HepG2 (cell line): ENCODE measurements around the gene MSMO1. TPM values are rescaled to one million over a fixed set of nuclear protein-coding genes. Genes with fewer than 3 reads are reported as not detected.

ENCODE experiments used
- CCDC6 ChIP-seq: sonication (generic); formaldehyde crosslinking; IDR thresholded peaks from 2 replicates; pipeline ENCODE4 v1.8.1; 2022; ENCODE audit warnings: mild to moderate bottlenecking, missing genetic modification reagents, moderate library complexity
- HES4 ChIP-seq: sonication (generic); formaldehyde crosslinking; IDR thresholded peaks from 2 replicates; pipeline ENCODE4 v1.9.0; 2021; ENCODE audit warnings: mild to moderate bottlenecking, missing genetic modification reagents, borderline replicate concordance
- HOXA3 ChIP-seq: sonication (generic); formaldehyde crosslinking; IDR thresholded peaks from 2 replicates; pipeline ENCODE4 v1.5.0; 2020; ENCODE audit warnings: missing genetic modification reagents
- MTA3 ChIP-seq: sonication (generic); formaldehyde crosslinking; IDR thresholded peaks from 2 replicates; pipeline ENCODE4 v1.4.0; 2020; ENCODE audit warnings: missing genetic modification reagents
- POLR2AphosphoS5 ChIP-seq: IDR thresholded peaks from 2 replicates; pipeline ENCODE4 v1.6.1; 2012; ENCODE audit warnings: low read depth, low read length
- PTBP1 ChIP-seq: fragments of 200-400 bp; formaldehyde crosslinking; IDR thresholded peaks from 2 replicates; pipeline ENCODE4 v1.6.1; 2018; ENCODE audit warnings: low read length, low read depth; ENCODE audit not compliant: poor library complexity, severe bottlenecking
- TBX3 ChIP-seq: fragments of 450-650 bp; IDR thresholded peaks from 2 replicates; pipeline ENCODE4 v1.6.1; 2017; ENCODE audit warnings: antibody characterized with exemption, mild to moderate bottlenecking, inconsistent platforms, borderline replicate concordance
- THAP11 ChIP-seq: IDR thresholded peaks from 2 replicates; pipeline ENCODE4 v1.6.1; 2016; ENCODE audit warnings: missing biosample characterization, missing genetic modification reagents
- ZNF232 ChIP-seq: sonication (generic); formaldehyde crosslinking; IDR thresholded peaks from 2 replicates; pipeline ENCODE4 v1.4.0; 2020; ENCODE audit warnings: missing genetic modification reagents, borderline replicate concordance
- ZNF333 ChIP-seq: sonication (generic); formaldehyde crosslinking; IDR thresholded peaks from 2 replicates; pipeline ENCODE4 v1.4.0; 2020; ENCODE audit warnings: mild to moderate bottlenecking, missing genetic modification reagents, borderline replicate concordance
- ZNF383 ChIP-seq: sonication (generic); formaldehyde crosslinking; IDR thresholded peaks from 2 replicates; pipeline ENCODE4 v1.4.0; 2020; ENCODE audit warnings: missing genetic modification reagents, mild to moderate bottlenecking, borderline replicate concordance
- ZNF550 ChIP-seq: sonication (generic); formaldehyde crosslinking; IDR thresholded peaks from 2 replicates; pipeline ENCODE4 v1.4.0; 2020; ENCODE audit warnings: mild to moderate bottlenecking, missing genetic modification reagents, borderline replicate concordance
- ZNF639 ChIP-seq: conservative IDR thresholded peaks from 2 replicates; pipeline ENCODE4 v1.6.1; 2018; ENCODE audit warnings: missing genetic modification reagents
- ZNF839 ChIP-seq: sonication (generic); formaldehyde crosslinking; IDR thresholded peaks from 2 replicates; pipeline ENCODE4 v1.4.0; 2020; ENCODE audit warnings: missing genetic modification reagents, mild to moderate bottlenecking, borderline replicate concordance
- ZNF841 ChIP-seq: sonication (generic); formaldehyde crosslinking; IDR thresholded peaks from 2 replicates; pipeline ENCODE4 v1.8.1; 2023; ENCODE audit warnings: missing genetic modification reagents, borderline replicate concordance
- polyA plus RNA-seq, 8 experiments: library from polyadenylated mRNA; depleted of rRNA in 3 of 8; stranded (reverse) in 7 of 8; unstranded in 1 of 8; fragments of >200 nt; fragmentation: Illumina TruSeq in 4 of 8; extraction: Trizol in 4 of 8; gene quantifications; 2 replicates each; pipeline versions ENCODE4 v1.2.1 to v1.2.3, GENCODE V29; 2011 to 2016; ENCODE audit warnings: low read depth in 4 of 8, missing spikeins in 1 of 8, mixed read lengths in 1 of 8; ENCODE audit not compliant: insufficient read depth in 1 of 8
- total RNA-seq, 5 experiments: library from RNA; depleted of rRNA; stranded (reverse); fragments of >200 nt; fragmentation: Illumina TruSeq; extraction: Trizol; gene quantifications; 2 replicates each; pipeline ENCODE4 v1.2.3, GENCODE V29; 2016; ENCODE audit warnings: low read depth in 1 of 5
- TF ChIP-seq, protein P1 (sequence below): IDR thresholded peaks from 2 replicates; pipeline ENCODE4 v1.6.1; 2016; ENCODE audit warnings: missing genetic modification reagents, missing compliant biosample characterization
- TF ChIP-seq, protein P2 (sequence below): sonication (generic); formaldehyde crosslinking; IDR thresholded peaks from 2 replicates; pipeline ENCODE4 v1.4.0; 2020; ENCODE audit warnings: mild to moderate bottlenecking, low read depth, missing genetic modification reagents
- TF ChIP-seq, protein P3 (sequence below): sonication (generic); formaldehyde crosslinking; IDR thresholded peaks from 2 replicates; pipeline ENCODE4 v1.4.0; 2020; ENCODE audit warnings: missing genetic modification reagents, borderline replicate concordance
- TF ChIP-seq, protein P4 (sequence below): sonication (generic); formaldehyde crosslinking; IDR thresholded peaks from 2 replicates; pipeline ENCODE4 v1.8.0; 2022; ENCODE audit warnings: missing genetic modification reagents, mild to moderate bottlenecking, borderline replicate concordance
- TF ChIP-seq, protein P5 (sequence below): sonication (generic); formaldehyde crosslinking; IDR thresholded peaks from 2 replicates; pipeline ENCODE4 v1.9.0; 2022; ENCODE audit warnings: low read depth, missing genetic modification reagents

The MSMO1 gene
- total and polyA plus RNA-seq, 2 of the 13 experiments (the other 11 are each of a cell fraction or from before 2014, with no cell fraction given): 98.1 to 216 TPM

DNA sequence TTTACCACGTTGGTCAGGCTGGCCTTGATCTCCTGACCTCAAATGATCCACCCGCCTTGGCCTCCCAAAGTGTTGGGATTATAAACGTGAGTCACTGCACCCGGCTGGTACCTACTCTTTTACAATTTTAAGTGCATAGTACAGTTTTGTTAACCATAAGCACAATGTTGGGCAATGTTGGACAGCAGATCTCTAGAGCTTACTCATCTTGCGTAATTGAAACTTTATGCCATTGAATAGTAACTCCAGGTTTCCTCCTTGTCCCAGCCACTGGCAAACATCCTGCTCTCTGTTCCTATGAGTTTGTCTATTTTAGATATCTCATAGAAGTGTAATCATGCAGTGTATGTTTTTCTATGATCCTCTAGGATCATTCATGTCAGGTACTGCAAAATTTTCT is 42.1 kb downstream of the MSMO1 start (continued):
- no peak; the same call in 1 of the 2 replicates for TF ChIP-seq ZNF232 (CRISPR knock-in tag)
- peak; percentile 70; the same call in 1 of the 2 replicates for TF ChIP-seq TBX3
- TF ChIP-seq, protein P1, sequence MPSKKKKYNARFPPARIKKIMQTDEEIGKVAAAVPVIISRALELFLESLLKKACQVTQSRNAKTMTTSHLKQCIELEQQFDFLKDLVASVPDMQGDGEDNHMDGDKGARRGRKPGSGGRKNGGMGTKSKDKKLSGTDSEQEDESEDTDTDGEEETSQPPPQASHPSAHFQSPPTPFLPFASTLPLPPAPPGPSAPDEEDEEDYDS: no peak
- TF ChIP-seq, protein P2, sequence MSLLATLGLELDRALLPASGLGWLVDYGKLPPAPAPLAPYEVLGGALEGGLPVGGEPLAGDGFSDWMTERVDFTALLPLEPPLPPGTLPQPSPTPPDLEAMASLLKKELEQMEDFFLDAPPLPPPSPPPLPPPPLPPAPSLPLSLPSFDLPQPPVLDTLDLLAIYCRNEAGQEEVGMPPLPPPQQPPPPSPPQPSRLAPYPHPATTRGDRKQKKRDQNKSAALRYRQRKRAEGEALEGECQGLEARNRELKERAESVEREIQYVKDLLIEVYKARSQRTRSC (CRISPR knock-in tag): no peak
- TF ChIP-seq, protein P3, sequence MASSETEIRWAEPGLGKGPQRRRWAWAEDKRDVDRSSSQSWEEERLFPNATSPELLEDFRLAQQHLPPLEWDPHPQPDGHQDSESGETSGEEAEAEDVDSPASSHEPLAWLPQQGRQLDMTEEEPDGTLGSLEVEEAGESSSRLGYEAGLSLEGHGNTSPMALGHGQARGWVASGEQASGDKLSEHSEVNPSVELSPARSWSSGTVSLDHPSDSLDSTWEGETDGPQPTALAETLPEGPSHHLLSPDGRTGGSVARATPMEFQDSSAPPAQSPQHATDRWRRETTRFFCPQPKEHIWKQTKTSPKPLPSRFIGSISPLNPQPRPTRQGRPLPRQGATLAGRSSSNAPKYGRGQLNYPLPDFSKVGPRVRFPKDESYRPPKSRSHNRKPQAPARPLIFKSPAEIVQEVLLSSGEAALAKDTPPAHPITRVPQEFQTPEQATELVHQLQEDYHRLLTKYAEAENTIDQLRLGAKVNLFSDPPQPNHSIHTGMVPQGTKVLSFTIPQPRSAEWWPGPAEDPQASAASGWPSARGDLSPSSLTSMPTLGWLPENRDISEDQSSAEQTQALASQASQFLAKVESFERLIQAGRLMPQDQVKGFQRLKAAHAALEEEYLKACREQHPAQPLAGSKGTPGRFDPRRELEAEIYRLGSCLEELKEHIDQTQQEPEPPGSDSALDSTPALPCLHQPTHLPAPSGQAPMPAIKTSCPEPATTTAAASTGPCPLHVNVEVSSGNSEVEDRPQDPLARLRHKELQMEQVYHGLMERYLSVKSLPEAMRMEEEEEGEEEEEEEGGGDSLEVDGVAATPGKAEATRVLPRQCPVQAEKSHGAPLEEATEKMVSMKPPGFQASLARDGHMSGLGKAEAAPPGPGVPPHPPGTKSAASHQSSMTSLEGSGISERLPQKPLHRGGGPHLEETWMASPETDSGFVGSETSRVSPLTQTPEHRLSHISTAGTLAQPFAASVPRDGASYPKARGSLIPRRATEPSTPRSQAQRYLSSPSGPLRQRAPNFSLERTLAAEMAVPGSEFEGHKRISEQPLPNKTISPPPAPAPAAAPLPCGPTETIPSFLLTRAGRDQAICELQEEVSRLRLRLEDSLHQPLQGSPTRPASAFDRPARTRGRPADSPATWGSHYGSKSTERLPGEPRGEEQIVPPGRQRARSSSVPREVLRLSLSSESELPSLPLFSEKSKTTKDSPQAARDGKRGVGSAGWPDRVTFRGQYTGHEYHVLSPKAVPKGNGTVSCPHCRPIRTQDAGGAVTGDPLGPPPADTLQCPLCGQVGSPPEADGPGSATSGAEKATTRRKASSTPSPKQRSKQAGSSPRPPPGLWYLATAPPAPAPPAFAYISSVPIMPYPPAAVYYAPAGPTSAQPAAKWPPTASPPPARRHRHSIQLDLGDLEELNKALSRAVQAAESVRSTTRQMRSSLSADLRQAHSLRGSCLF (CRISPR knock-in tag): no peak
- TF ChIP-seq ZNF839 (CRISPR knock-in tag): no peak
- no peak for TF ChIP-seq POLR2AphosphoS5
- TF ChIP-seq ZNF550 (CRISPR knock-in tag): no peak
- peak; percentile 58; the same call in 1 of the 2 replicates for TF ChIP-seq HOXA3 (CRISPR knock-in tag)
- TF ChIP-seq ZNF333: no peak
- TF ChIP-seq HES4 (CRISPR knock-in tag): no peak
- TF ChIP-seq, protein P4, sequence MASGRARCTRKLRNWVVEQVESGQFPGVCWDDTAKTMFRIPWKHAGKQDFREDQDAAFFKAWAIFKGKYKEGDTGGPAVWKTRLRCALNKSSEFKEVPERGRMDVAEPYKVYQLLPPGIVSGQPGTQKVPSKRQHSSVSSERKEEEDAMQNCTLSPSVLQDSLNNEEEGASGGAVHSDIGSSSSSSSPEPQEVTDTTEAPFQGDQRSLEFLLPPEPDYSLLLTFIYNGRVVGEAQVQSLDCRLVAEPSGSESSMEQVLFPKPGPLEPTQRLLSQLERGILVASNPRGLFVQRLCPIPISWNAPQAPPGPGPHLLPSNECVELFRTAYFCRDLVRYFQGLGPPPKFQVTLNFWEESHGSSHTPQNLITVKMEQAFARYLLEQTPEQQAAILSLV (CRISPR knock-in tag): no peak
- TF ChIP-seq, protein P5, sequence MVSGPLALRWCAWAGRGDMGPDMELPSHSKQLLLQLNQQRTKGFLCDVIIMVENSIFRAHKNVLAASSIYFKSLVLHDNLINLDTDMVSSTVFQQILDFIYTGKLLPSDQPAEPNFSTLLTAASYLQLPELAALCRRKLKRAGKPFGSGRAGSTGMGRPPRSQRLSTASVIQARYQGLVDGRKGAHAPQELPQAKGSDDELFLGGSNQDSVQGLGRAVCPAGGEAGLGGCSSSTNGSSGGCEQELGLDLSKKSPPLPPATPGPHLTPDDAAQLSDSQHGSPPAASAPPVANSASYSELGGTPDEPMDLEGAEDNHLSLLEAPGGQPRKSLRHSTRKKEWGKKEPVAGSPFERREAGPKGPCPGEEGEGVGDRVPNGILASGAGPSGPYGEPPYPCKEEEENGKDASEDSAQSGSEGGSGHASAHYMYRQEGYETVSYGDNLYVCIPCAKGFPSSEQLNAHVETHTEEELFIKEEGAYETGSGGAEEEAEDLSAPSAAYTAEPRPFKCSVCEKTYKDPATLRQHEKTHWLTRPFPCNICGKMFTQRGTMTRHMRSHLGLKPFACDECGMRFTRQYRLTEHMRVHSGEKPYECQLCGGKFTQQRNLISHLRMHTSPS (CRISPR knock-in tag): peak; percentile 81
- TF ChIP-seq ZNF639 (CRISPR knock-in tag): no peak
- no peak for TF ChIP-seq PTBP1
- peak; percentile 72 for TF ChIP-seq THAP11 (CRISPR knock-in tag)
- TF ChIP-seq ZNF841 (CRISPR knock-in tag): no peak
- no peak for TF ChIP-seq MTA3
- TF ChIP-seq CCDC6: 0 out of 2 replicates have a peak, but pooled peaks have one; percentile 36
- no peak for TF ChIP-seq ZNF383 (CRISPR knock-in tag)
